Endothelial cell (in vitro differentiated cells): ENCODE measurements around the gene STIM2. TPM values are rescaled to one million over a fixed set of nuclear protein-coding genes. Genes with fewer than 3 reads are reported as not detected.
A peak's percentile ranks its signal among the peaks of the same experiment; 100 is the strongest.

Experiments
- DNase-seq: peaks from one replicate; pipeline ENCODE4 v3.0.0; 2021; ENCODE audit warnings: low spot score
- H3K27ac Mint-ChIP-seq: one replicate; pipeline ENCODE4 v1.8.0; 2021; ENCODE audit warnings: mixed read lengths, inconsistent platforms; ENCODE audit not compliant: unreplicated experiment
- H3K27me3 Mint-ChIP-seq: one replicate; pipeline ENCODE4 v1.8.0; 2021; ENCODE audit warnings: mild to moderate bottlenecking, moderate library complexity, mixed read lengths, inconsistent platforms; ENCODE audit not compliant: unreplicated experiment
- H3K36me3 Mint-ChIP-seq: one replicate; pipeline ENCODE4 v1.8.0; 2021; ENCODE audit warnings: mild to moderate bottlenecking, low read depth, mixed read lengths, inconsistent platforms; ENCODE audit not compliant: unreplicated experiment
- H3K4me1 Mint-ChIP-seq: one replicate; pipeline ENCODE4 v1.8.0; 2021; ENCODE audit warnings: mild to moderate bottlenecking, mixed read lengths, inconsistent platforms; ENCODE audit not compliant: unreplicated experiment
- H3K4me3 Mint-ChIP-seq: one replicate; pipeline ENCODE4 v1.8.0; 2021; ENCODE audit warnings: mild to moderate bottlenecking, mixed read lengths, inconsistent platforms; ENCODE audit not compliant: unreplicated experiment
- H3K9me3 Mint-ChIP-seq: one replicate; pipeline ENCODE4 v1.8.0; 2021; ENCODE audit warnings: mixed read lengths, inconsistent platforms; ENCODE audit not compliant: unreplicated experiment
- total RNA-seq: library from RNA; stranded (reverse); fragmentation: NEBNext Ultra II Directional; extraction: Animal tissue kit (Norgen Biotek cat#: 25700); gene quantifications from one replicate; pipeline ENCODE4 v1.2.1, GENCODE V29; 2021; ENCODE audit not compliant: unreplicated experiment
- TF ChIP-seq, protein P1 (sequence below): fragments of 200-600 bp; sonication (generic); IDR thresholded peaks from one replicate; pipeline ENCODE4 v1.5.0; 2021; ENCODE audit warnings: antibody characterized with exemption; ENCODE audit not compliant: unreplicated experiment

The STIM2 gene
- total RNA-seq, 1 donor from 2014 or later = 65.7 TPM

DNA sequence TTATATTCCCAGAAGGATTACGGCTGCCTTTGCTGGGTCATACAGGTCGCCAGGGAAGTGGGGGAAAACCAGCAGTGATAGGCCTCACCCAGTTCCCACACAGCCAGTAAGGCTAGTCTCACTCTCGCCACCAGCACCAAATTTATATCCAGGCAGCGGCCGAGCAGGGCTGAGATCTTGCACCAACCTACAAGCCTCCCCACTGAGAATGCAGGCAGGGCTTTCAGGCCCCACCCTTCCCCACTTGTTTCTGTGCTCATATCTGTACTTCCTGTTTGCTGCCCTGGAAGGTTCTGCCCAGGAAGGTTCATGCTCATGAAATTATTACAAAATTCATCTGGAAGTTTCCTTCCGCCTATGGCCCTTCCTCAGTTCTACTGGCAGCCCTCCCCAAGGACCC lies 179.7 kb downstream of the STIM2 start:
- Mint-ChIP-seq H3K36me3 (no peaks in the 10 kb centered on the region), H3K27me3 (no peaks in the 10 kb centered on the region), H3K4me3 (no peak overlapping the region), H3K27ac (no peak overlapping the region), H3K9me3 (no peaks in the 10 kb centered on the region), H3K4me1 (peaks cover 9% of the 10 kb centered on the region)
- no peak for DNase-seq
- TF ChIP-seq, protein P1, sequence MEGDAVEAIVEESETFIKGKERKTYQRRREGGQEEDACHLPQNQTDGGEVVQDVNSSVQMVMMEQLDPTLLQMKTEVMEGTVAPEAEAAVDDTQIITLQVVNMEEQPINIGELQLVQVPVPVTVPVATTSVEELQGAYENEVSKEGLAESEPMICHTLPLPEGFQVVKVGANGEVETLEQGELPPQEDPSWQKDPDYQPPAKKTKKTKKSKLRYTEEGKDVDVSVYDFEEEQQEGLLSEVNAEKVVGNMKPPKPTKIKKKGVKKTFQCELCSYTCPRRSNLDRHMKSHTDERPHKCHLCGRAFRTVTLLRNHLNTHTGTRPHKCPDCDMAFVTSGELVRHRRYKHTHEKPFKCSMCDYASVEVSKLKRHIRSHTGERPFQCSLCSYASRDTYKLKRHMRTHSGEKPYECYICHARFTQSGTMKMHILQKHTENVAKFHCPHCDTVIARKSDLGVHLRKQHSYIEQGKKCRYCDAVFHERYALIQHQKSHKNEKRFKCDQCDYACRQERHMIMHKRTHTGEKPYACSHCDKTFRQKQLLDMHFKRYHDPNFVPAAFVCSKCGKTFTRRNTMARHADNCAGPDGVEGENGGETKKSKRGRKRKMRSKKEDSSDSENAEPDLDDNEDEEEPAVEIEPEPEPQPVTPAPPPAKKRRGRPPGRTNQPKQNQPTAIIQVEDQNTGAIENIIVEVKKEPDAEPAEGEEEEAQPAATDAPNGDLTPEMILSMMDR = no peak

DNA sequence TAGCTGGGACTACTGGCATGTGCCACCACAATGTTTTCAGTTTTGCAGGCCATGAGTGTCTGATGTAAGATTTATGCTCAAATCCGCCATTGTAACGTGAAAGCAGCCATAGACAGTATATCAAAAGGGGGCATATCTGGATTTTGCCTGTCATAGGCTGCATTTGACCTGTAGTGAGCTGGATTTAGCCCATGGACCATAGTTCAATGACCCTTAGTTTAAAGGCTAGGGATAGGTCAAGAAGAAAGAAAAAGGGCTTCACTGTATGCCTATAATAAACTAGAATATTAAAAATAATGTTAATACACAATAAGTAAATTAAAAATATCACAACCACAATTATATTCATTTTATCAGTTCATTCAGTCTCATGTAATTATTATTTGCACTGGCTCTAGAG lies 181.8 kb downstream of the STIM2 start:
- DNase-seq = no peak
- Mint-ChIP-seq H3K27me3 (no peaks in the 10 kb centered on the region), H3K4me3 (no peak overlapping the region), H3K36me3 (no peaks in the 10 kb centered on the region), H3K9me3 (no peaks in the 10 kb centered on the region), H3K27ac (no peak overlapping the region), H3K4me1 (peaks cover 9% of the 10 kb centered on the region)
- TF ChIP-seq, protein P1 = no peak

DNA sequence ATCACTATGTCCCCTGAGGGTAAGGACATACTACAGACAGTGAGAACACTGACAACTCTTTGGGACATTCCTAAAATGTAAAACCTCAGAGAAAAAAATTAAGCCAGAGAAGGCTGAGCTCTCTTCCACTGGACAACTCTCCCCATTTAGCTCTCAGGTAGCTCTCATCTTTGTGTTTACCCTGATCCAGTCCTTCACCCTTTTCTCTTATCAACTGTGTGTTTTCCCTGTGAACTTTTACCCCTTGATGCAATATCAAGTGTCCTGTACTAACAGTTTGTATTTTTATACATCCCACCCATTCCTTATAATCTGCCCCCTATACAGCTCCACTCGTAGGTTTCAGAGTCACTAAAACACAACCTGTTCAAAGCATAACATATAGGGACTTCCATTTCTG lies 182.6 kb downstream of the STIM2 start:
- Mint-ChIP-seq H3K27me3 (no peaks in the 10 kb centered on the region), H3K4me3 (no peak overlapping the region), H3K4me1 (peaks cover 9% of the 10 kb centered on the region), H3K27ac (no peak overlapping the region), H3K9me3 (no peaks in the 10 kb centered on the region), H3K36me3 (no peaks in the 10 kb centered on the region)
- DNase-seq = no peak
- TF ChIP-seq, protein P1 = no peak

DNA sequence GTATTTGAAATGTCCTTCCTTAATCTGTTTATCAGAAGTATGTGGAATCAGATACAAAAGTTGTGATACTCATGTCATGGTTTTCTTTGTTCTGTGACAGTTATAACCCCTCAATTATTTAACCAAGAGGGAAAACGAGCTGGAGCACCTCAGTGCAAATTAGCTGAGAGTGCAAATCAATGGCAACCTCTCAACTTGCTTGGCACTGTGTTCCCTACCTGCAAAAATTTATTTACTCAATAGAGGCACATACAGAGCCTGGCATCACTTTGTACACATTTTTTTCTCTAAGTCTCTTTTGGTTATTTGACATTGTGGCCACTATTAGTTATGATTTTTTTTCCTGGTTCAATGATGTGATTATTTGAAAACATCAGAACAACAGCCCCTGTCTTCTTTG lies 186.2 kb downstream of the STIM2 start:
- H3K27me3 Mint-ChIP-seq = peaks cover 2% of the 10 kb centered on the region
- no peak overlapping the region for H3K4me3 Mint-ChIP-seq
- TF ChIP-seq, protein P1 = no peak
- H3K4me1 Mint-ChIP-seq = no peaks in the 10 kb centered on the region
- H3K27ac Mint-ChIP-seq = no peak overlapping the region
- DNase-seq = no peak
- H3K9me3 Mint-ChIP-seq = no peaks in the 10 kb centered on the region
- no peaks in the 10 kb centered on the region for H3K36me3 Mint-ChIP-seq

DNA sequence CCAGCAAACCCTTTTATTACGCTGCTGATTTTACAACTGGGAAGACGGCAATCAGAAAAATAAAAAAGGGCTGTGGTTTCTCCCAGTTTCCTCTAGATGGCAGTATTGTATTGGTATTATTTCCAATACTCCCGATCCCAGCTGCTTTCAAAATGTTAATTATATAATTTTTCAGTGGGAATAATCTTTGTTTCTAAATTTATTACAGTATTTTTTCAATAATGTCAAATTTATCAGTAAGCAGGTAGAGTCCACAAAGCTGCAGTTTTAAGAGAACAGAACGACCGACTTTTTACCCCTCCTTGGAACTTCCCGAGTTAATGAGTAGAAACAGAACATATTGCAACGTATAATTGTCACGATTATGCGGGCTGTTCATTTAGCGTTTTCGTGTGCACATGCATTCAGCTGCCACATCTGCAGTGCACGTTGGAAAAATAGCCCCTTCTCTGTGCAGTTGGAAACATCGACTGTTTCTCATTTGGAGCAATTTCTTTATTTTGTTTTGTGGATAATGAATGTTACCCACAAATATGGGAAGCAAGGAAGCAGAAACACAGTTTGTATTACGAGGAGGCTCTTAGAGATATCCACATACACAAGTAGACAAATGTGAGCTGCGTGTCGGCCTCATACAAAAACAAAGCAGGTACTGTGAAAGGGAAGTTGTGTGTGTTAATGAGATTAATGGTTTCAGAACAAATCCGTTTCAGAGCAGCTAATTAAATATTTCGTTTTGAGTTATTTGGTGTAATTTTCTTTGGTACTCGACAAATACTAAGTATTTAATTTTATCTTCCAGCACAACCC lies 188.0 kb downstream of the STIM2 start:
- Mint-ChIP-seq H3K27ac (no peak overlapping the region), H3K9me3 (no peaks in the 10 kb centered on the region), H3K4me3 (no peak overlapping the region), H3K4me1 (peaks cover 3% of the 10 kb centered on the region), H3K27me3 (peaks cover 2% of the 10 kb centered on the region), H3K36me3 (no peaks in the 10 kb centered on the region)
- TF ChIP-seq, protein P1 = peak; percentile 88
- no peak for DNase-seq
